ENCODE results near the gene CLTB.

- TF ChIP-seq ZNF384 (IDR thresholded peaks at IDR 0.05) (no peak), SP1 (IDR thresholded peaks at IDR 0.05) (no peak), ELF4 (IDR thresholded peaks at IDR 0.05) (no peak), FOXA1 (IDR thresholded peaks at IDR 0.05) (no peak), BHLHE40 (IDR thresholded peaks at IDR 0.05; ENCODE audit: borderline replicate concordance) (no peak)
- TF ChIP-seq, protein P1, sequence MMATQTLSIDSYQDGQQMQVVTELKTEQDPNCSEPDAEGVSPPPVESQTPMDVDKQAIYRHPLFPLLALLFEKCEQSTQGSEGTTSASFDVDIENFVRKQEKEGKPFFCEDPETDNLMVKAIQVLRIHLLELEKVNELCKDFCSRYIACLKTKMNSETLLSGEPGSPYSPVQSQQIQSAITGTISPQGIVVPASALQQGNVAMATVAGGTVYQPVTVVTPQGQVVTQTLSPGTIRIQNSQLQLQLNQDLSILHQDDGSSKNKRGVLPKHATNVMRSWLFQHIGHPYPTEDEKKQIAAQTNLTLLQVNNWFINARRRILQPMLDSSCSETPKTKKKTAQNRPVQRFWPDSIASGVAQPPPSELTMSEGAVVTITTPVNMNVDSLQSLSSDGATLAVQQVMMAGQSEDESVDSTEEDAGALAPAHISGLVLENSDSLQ (IDR thresholded peaks at IDR 0.05) = no peak
Measured at GRCh38 chr5:176366232-176366894, 50.0 kb downstream of the CLTB start.
